ENCODE data around the gene LIPH. TPM values are rescaled to one million over a fixed set of nuclear protein-coding genes. Genes with fewer than 3 reads are reported as not detected.
"Not testable (repeated sequence)": the region's sequence is repeated elsewhere in the genome, so short reads cannot be mapped to it uniquely, and the experiment has no call there.

Gene LIPH
- total RNA-seq, 4 donors from 2014 or later, result 0.31 to 1.2 (median 0.58) TPM; not detected in 1

DNA sequence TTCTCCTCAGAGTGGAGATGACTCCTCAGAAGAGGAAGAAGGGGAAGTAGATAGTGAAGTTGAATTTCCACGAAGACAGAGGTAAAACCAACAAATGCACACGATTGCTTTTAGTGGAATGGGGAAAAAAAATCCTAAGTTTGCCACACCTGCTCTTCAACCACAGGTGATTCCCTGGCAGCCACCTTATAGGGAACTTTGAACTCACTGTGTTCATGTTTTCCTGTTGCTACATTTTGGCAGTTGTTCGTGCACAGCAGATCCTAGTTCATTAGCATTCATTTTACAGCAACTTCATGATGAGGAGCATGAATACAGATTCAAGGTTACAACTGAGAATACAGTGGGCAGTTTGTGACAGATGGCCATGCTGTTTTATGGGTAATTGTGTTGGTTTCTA lies 75.1 kb downstream of the LIPH start:
- peaks cover 0 to 95% of the 10 kb centered on the region in 2 donors for H3K36me3 ChIP-seq
- WGBS, 2 donors (ENCODE audit: low coverage in 1 of 2), result 85 to 86% methylated on average over 3 of the region's 3 CpGs
- no peak for TF ChIP-seq POLR2AphosphoS5 (IDR thresholded peaks at IDR 0.05)
- TF ChIP-seq EP300 (IDR thresholded peaks at IDR 0.05), result no peak
- TF ChIP-seq POLR2A (IDR thresholded peaks at IDR 0.05), result no peak

DNA sequence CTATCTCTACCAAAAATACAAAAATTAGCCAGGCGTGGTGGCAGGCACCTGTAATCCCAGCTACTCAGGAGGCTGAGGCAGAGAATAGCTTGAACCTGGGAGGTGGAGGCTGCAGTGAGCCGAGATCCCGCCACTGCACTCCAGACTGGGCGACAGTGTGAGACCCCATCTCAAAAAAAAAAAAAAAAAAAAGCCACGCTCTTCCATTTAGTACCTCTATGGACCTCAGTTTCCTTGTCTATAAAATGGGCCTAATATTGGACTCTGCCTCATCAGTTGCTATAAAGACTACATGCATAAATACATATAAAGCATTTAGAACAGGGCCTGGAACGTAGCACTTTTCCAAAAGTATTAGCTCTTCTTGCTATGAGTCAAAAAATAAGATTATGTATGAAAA lies 77.5 kb downstream of the LIPH start:
- 71 to 100% methylated on average over 1 to 5 of the region's 6 CpGs for WGBS, 2 donors (ENCODE audit: low coverage in 1 of 2)

More for the DNA sequence above, 75.1 kb downstream of the LIPH start:
- H3K4me3 ChIP-seq, result no peak overlapping the region
- ATAC-seq, result no peak
- no peaks in the 10 kb centered on the region for H3K4me1 ChIP-seq
- H3K27ac ChIP-seq, result no peak overlapping the region
- H3K9me3 ChIP-seq, result no peaks in the 10 kb centered on the region
- H3K27me3 ChIP-seq, result no peaks in the 10 kb centered on the region

DNA sequence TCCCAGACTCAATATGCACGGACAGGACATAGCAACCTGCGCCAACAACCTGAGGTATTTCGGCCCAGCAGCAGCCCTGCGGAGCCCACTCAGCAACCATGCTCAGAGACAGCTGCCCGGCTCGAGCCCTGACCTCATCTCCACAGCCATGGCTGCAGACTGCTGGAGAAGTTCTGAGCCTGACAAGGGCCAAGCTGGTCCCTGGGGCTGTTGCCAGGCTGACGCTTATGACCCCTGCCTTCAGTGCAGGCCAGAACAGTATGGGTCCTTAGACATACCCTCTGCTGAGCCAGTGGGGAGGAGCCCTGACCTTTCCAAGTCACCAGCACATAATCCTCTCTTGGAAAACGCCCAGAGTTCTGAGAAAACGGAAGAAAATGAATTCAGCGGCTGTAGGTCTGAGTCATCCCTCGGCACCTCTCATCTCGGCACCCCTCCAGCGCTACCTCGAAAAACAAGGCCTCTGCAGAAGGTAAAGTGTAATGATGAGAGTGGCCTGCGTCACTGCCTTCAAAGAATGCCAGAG lies 79.0 kb downstream of the LIPH start:
- TF ChIP-seq, protein P1, sequence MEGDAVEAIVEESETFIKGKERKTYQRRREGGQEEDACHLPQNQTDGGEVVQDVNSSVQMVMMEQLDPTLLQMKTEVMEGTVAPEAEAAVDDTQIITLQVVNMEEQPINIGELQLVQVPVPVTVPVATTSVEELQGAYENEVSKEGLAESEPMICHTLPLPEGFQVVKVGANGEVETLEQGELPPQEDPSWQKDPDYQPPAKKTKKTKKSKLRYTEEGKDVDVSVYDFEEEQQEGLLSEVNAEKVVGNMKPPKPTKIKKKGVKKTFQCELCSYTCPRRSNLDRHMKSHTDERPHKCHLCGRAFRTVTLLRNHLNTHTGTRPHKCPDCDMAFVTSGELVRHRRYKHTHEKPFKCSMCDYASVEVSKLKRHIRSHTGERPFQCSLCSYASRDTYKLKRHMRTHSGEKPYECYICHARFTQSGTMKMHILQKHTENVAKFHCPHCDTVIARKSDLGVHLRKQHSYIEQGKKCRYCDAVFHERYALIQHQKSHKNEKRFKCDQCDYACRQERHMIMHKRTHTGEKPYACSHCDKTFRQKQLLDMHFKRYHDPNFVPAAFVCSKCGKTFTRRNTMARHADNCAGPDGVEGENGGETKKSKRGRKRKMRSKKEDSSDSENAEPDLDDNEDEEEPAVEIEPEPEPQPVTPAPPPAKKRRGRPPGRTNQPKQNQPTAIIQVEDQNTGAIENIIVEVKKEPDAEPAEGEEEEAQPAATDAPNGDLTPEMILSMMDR (IDR thresholded peaks at IDR 0.05), result no peak
- TF ChIP-seq POLR2A (IDR thresholded peaks at IDR 0.05) (no peak), EP300 (IDR thresholded peaks at IDR 0.05) (no peak), POLR2AphosphoS5 (IDR thresholded peaks at IDR 0.05) (no peak)
- Histone ChIP-seq H3K4me3 (no peak overlapping the region), H3K9me3 (no peaks in the 10 kb centered on the region), H3K36me3 (peaks cover 0 to 81% of the 10 kb centered on the region in 2 donors), H3K27me3 (no peaks in the 10 kb centered on the region), H3K27ac (no peak overlapping the region), H3K4me1 (no peaks in the 10 kb centered on the region)
- no peak for ATAC-seq
- 79 to 86% methylated on average over 4 to 6 of the region's 15 CpGs for WGBS, 2 donors (ENCODE audit: low coverage in 1 of 2)

More for the DNA sequence above, 77.5 kb downstream of the LIPH start:
- H3K27ac ChIP-seq, H3K9me3 ChIP-seq, H3K27me3 ChIP-seq, ATAC-seq, H3K4me1 ChIP-seq, H3K4me3 ChIP-seq: not testable (repeated sequence)
- peaks cover 0 to 80% of the 10 kb centered on the region in 2 donors for H3K36me3 ChIP-seq

DNA sequence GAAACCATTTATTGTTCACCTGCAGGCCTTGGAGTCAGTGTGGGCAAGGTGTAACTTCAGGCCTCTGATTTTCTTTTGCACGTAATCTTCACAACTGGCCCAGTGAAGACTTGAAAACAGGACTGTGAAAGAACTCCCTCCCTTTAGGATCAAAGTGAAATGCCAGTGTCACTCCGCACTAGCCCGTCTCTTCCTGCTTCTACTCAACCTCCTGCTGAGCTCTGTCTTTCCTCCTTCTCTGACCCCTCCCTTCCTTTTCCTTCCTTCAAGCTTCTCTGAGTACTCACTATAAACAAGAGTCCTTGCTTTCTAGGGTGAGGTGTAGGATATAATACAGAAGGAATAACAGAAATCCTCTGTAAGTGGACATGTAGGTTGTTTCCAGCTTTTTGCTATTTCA lies 82.1 kb downstream of the LIPH start:
- Histone ChIP-seq H3K4me3 (no peak overlapping the region), H3K4me1 (no peaks in the 10 kb centered on the region), H3K27me3 (no peaks in the 10 kb centered on the region), H3K36me3 (peaks cover 0 to 84% of the 10 kb centered on the region in 2 donors), H3K27ac (no peak overlapping the region), H3K9me3 (no peaks in the 10 kb centered on the region)
- TF ChIP-seq POLR2AphosphoS5 (IDR thresholded peaks at IDR 0.05) (no peak), POLR2A (IDR thresholded peaks at IDR 0.05) (no peak), EP300 (IDR thresholded peaks at IDR 0.05) (no peak)
- TF ChIP-seq, protein P1 (IDR thresholded peaks at IDR 0.05), result no peak
- no peak for ATAC-seq
- WGBS, 2 donors (ENCODE audit: low coverage in 1 of 2), result 58 to 63% methylated on average over 3 of the region's 3 CpGs

DNA sequence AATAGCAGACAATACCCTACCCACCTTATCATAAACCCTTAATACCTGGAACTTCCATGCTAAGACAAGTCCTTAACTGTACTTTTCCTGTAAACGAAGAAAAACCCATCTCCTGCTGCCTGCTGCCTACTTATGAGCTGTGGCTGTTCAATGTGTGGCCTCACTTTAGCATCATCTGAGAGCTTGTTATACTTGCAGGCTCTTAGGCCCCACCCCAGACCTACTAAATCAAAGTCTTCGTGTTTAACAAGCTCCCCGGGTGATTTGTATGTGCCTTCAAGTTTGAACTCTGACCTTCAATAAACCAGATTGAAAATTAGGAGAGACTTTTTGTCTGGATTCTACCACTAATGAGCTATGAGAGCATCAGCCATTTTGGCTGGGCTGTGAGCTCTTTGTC lies 82.8 kb downstream of the LIPH start:
- WGBS, 2 donors (ENCODE audit: low coverage in 1 of 2), result 66 to 81% methylated on average over 3 of the region's 3 CpGs
- Histone ChIP-seq H3K36me3 (peaks cover 0 to 84% of the 10 kb centered on the region in 2 donors), H3K4me3 (no peak overlapping the region), H3K27ac (no peak overlapping the region), H3K9me3 (no peaks in the 10 kb centered on the region), H3K4me1 (no peaks in the 10 kb centered on the region), H3K27me3 (no peaks in the 10 kb centered on the region)
- TF ChIP-seq POLR2A (IDR thresholded peaks at IDR 0.05), result no peak
- no peak for ATAC-seq

DNA sequence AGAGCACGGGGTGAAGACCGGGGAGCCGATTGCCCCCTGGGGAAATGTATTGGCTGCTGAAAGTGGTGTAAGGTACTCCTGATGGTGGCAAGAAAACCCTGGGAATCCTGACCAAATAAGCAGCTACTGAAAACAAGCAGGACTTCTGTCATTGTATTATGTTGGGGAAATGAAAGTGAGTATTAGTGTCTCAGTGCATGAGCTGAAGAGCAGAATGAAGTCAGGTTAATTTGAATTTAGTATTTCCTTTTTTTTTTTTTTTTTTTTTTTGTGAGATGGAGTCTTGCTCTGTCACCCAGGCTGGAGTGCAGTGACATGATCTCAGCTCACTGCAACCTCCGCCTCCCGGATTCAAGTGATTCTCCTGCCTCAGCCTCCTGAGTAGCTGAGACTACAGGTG lies 86.3 kb downstream of the LIPH start:
- peaks cover 0 to 72% of the 10 kb centered on the region in 2 donors for H3K36me3 ChIP-seq
- ATAC-seq, result not testable (repeated sequence)

DNA sequence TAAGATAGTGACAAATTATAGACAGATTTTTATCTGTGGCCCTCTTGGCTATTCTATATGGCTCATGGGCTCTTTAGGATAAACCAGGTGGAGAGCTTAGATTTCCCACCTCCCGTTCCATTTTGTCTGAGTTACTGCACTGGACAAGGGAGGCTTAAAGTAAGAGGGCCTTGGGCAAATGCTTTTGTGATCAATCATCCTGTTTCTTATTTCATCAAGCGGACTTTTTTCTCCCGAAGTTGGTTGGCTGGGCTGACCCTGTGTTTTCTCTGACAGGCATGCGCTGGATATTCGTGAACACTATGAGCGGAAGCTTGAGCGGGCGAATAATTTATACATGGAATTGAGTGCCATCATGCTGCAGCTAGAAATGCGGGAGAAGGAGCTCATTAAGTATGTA lies 86.9 kb downstream of the LIPH start:
- no peak for TF ChIP-seq EP300 (IDR thresholded peaks at IDR 0.05)
- no peak for TF ChIP-seq POLR2AphosphoS5 (IDR thresholded peaks at IDR 0.05)
- H3K9me3 ChIP-seq, result no peaks in the 10 kb centered on the region
- no peak for ATAC-seq
- 91 to 96% methylated on average over 9 of the region's 9 CpGs for WGBS, 2 donors (ENCODE audit: low coverage in 1 of 2)
- peaks cover 0 to 71% of the 10 kb centered on the region in 2 donors for H3K36me3 ChIP-seq
- no peak overlapping the region for H3K4me3 ChIP-seq
- no peaks in the 10 kb centered on the region for H3K4me1 ChIP-seq
- no peak overlapping the region for H3K27ac ChIP-seq
- no peaks in the 10 kb centered on the region for H3K27me3 ChIP-seq

More for the DNA sequence above, 86.3 kb downstream of the LIPH start:
- not testable (repeated sequence) for H3K27me3 ChIP-seq, H3K4me1 ChIP-seq, H3K27ac ChIP-seq, H3K9me3 ChIP-seq, H3K4me3 ChIP-seq
- 85 to 94% methylated on average over 3 of the region's 5 CpGs for WGBS, 2 donors (ENCODE audit: low coverage in 1 of 2)

Measured in gastroesophageal sphincter (tissue), 4 donors.